CD4-positive, alpha-beta T cell treated with Interleukin-17A for 1 hour (primary cell): ENCODE data around the gene LMOD1.

Experiments
- DNase-seq: peaks from one replicate; pipeline ENCODE4 v3.0.0-alpha.2; 2020

LMOD1 gene

GRCh38 chr1:201851949-201852348 lies 94.4 kb downstream of the LMOD1 start:
- no peak for DNase-seq

DNA sequence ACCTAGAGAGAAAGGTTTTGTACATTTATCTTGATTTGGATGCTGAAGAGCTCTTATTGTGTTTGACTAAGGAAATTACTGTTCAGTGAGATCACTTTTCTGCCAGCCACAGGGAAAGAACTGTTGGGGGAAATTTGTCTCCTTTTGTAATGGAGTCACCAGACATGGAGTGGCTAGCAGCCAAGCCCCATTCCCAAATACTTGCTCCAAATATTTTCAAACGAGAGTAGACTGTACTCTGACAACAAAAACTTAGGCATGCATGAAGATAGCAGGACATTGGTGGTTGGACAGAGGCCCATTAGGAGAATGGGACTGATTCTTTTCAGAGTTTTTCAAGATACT lies 96.3 kb downstream of the LMOD1 start:
- DNase-seq = no peak

DNA sequence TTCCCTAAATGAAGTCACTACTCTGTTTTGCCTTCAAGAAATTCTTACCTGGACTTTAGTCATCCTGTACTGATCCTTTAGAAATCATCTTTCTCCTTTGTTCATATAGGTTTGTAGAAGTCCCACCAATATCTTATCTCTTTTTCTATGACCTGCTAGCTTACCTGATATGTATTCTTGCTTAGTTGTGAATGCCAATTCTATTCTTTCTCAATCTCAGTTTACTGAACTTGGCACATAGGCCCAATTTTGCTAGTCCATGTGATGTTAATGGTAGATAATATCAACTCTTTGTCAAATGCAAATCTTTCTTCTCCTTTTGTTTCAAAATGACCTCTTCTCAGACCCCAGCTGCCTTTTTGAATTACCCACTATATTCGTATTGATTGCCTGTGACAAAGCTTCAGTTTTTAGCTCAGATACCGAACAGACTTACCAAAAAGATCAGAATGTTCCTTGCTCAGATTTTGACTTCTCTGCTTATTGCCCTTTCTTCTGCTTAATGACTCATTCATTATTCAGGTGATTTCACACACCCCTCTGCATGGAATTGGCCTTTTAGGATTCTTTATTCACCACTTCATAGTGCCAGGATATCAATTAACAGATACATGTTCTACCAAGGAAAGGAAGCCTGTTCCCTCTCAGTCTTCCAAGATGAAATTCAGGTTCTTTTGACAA lies 96.8 kb downstream of the LMOD1 start:
- no peak for DNase-seq

DNA sequence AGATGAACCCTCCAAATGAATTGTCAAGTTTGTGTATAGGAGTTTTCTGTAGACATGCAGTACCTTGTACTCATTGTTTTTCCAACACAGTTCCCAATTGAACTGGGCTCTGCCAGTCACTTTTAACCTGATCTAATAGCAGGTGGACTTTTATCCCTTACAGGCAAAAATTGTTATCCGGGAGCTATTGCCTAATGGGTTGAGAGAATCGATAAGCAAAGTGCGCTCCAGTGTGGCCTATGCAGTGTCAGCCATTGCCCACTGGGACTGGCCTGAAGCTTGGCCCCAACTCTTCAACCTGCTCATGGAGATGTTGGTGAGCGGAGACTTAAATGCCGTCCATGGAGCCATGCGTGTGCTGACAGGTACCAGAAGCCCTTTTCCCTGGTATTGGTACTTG lies 98.1 kb downstream of the LMOD1 start:
- DNase-seq = no peak

DNA sequence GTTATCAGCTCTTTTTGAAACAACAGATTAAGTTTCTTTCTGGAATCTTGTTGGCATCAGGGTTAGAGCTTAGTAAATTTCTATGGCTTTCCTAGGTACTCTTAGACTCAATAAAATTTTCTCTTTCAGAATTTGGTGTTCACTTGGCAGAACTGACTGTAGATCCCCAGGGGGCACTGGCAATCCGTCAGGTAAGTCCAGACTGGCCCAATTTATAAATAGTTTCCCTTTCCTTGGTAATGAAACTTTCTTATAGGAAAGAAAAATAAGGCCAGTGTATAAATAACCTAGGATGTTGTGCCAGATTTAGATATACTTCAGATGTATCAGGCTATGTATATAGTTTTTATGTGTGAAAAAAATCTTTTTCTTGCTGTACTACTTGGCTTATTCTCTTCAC lies 99.2 kb downstream of the LMOD1 start:
- no peak for DNase-seq
